ENCODE data around the gene VWA8. TPM values are rescaled to one million over a fixed set of nuclear protein-coding genes. Genes with fewer than 3 reads are reported as not detected.

Gene VWA8
- total RNA-seq, 1 donor from 2014 or later: 15.8 TPM

- Mint-ChIP-seq H3K27me3 (ENCODE audit: unreplicated experiment) (no peaks in the 10 kb centered on the region), H3K4me3 (ENCODE audit: unreplicated experiment) (no peak overlapping the region), H3K4me1 (ENCODE audit: unreplicated experiment) (no peaks in the 10 kb centered on the region), H3K27ac (ENCODE audit: unreplicated experiment) (no peak overlapping the region), H3K9me3 (ENCODE audit: unreplicated experiment) (no peaks in the 10 kb centered on the region), H3K36me3 (ENCODE audit: unreplicated experiment) (no peaks in the 10 kb centered on the region)
- DNase-seq (ENCODE audit: extremely low spot score, unreplicated experiment): no peak
- TF ChIP-seq CTCF (IDR thresholded peaks at IDR 0.05): no peak
Observed at GRCh38 chr13:41976476-41976875, 15.6 kb upstream of the VWA8 start.

GRCh38 chr13:41974262-41974900 lies 13.5 kb upstream of the VWA8 start:
- H3K36me3 Mint-ChIP-seq (ENCODE audit: unreplicated experiment): no peaks in the 10 kb centered on the region
- TF ChIP-seq CTCF (IDR thresholded peaks at IDR 0.05): no peak

GRCh38 chr13:41973247-41973741 lies 12.4 kb upstream of the VWA8 start:
- H3K27me3 Mint-ChIP-seq (ENCODE audit: unreplicated experiment): no peaks in the 10 kb centered on the region
- no peaks in the 10 kb centered on the region for H3K4me1 Mint-ChIP-seq (ENCODE audit: unreplicated experiment)
- no peak overlapping the region for H3K4me3 Mint-ChIP-seq (ENCODE audit: unreplicated experiment)
- DNase-seq (ENCODE audit: extremely low spot score, unreplicated experiment): no peak
- H3K36me3 Mint-ChIP-seq (ENCODE audit: unreplicated experiment): no peaks in the 10 kb centered on the region
- no peaks in the 10 kb centered on the region for H3K9me3 Mint-ChIP-seq (ENCODE audit: unreplicated experiment)
- H3K27ac Mint-ChIP-seq (ENCODE audit: unreplicated experiment): no peak overlapping the region
- TF ChIP-seq CTCF (IDR thresholded peaks at IDR 0.05): peak; percentile 7

More at GRCh38 chr13:41974262-41974900, 13.5 kb upstream of the VWA8 start:
- no peak overlapping the region for H3K27ac Mint-ChIP-seq (ENCODE audit: unreplicated experiment)
- DNase-seq (ENCODE audit: extremely low spot score, unreplicated experiment): no peak
- no peak overlapping the region for H3K4me3 Mint-ChIP-seq (ENCODE audit: unreplicated experiment)
- H3K9me3 Mint-ChIP-seq (ENCODE audit: unreplicated experiment): no peaks in the 10 kb centered on the region
- H3K27me3 Mint-ChIP-seq (ENCODE audit: unreplicated experiment): no peaks in the 10 kb centered on the region
- H3K4me1 Mint-ChIP-seq (ENCODE audit: unreplicated experiment): no peaks in the 10 kb centered on the region

- no peak overlapping the region for H3K4me3 Mint-ChIP-seq (ENCODE audit: unreplicated experiment)
Observed at GRCh38 chr13:41971848-41972247, 10.9 kb upstream of the VWA8 start.

More at GRCh38 chr13:41971848-41972247, 10.9 kb upstream of the VWA8 start:
- Mint-ChIP-seq H3K27me3 (ENCODE audit: unreplicated experiment) (no peaks in the 10 kb centered on the region), H3K4me1 (ENCODE audit: unreplicated experiment) (no peaks in the 10 kb centered on the region), H3K9me3 (ENCODE audit: unreplicated experiment) (no peaks in the 10 kb centered on the region), H3K27ac (ENCODE audit: unreplicated experiment) (no peak overlapping the region), H3K36me3 (ENCODE audit: unreplicated experiment) (no peaks in the 10 kb centered on the region)
- DNase-seq (ENCODE audit: extremely low spot score, unreplicated experiment): no peak
- no peak for TF ChIP-seq CTCF (IDR thresholded peaks at IDR 0.05)
